WTC11 (cell line): ENCODE results near the gene FLT4.

Experiments
- CREM ChIP-seq: sonication (generic); formaldehyde crosslinking; IDR thresholded peaks from 2 replicates; pipeline ENCODE4 v1.8.1; 2022; ENCODE audit warnings: mild to moderate bottlenecking, missing genetic modification reagents, moderate library complexity
- CTCF ChIP-seq: fragments of 200-600 bp; IDR thresholded peaks from 2 replicates; pipeline ENCODE4 v1.8.0; 2022; ENCODE audit warnings: antibody characterized with exemption
- ETV6 ChIP-seq: sonication (generic); formaldehyde crosslinking; IDR thresholded peaks from 2 replicates; pipeline ENCODE4 v1.8.1; 2022; ENCODE audit warnings: mild to moderate bottlenecking, missing genetic modification reagents
- FOXP1 ChIP-seq: sonication (generic); formaldehyde crosslinking; IDR thresholded peaks from 2 replicates; pipeline ENCODE4 v1.8.0; 2022; ENCODE audit warnings: missing genetic modification reagents, mild to moderate bottlenecking, moderate library complexity, borderline replicate concordance
- FOXP4 ChIP-seq: sonication (generic); formaldehyde crosslinking; IDR thresholded peaks from 2 replicates; pipeline ENCODE4 v1.8.0; 2022; ENCODE audit warnings: mild to moderate bottlenecking, missing genetic modification reagents
- NFYB ChIP-seq: sonication (generic); formaldehyde crosslinking; conservative IDR thresholded peaks from 2 replicates; pipeline ENCODE4 v1.8.0; 2022; ENCODE audit warnings: low read depth, missing genetic modification reagents
- RELA ChIP-seq: sonication (generic); formaldehyde crosslinking; IDR thresholded peaks from 2 replicates; pipeline ENCODE4 v1.8.1; 2022; ENCODE audit warnings: missing genetic modification reagents, mild to moderate bottlenecking, borderline replicate concordance
- SP1 ChIP-seq: sonication (generic); formaldehyde crosslinking; conservative IDR thresholded peaks from 2 replicates; pipeline ENCODE4 v1.8.1; 2022; ENCODE audit warnings: missing genetic modification reagents
- TP53 ChIP-seq: sonication (generic); formaldehyde crosslinking; IDR thresholded peaks from 2 replicates; pipeline ENCODE4 v1.8.1; 2023; ENCODE audit warnings: mild to moderate bottlenecking, missing genetic modification reagents

GRCh38 chr5:180568914-180569313 lies 80.5 kb downstream of the FLT4 start:
- TF ChIP-seq ETV6 (CRISPR knock-in tag) (no peak), FOXP4 (CRISPR knock-in tag) (no peak), CTCF (no peak), RELA (CRISPR knock-in tag) (no peak), TP53 (no peak), CREM (CRISPR knock-in tag) (no peak), SP1 (CRISPR knock-in tag) (no peak), FOXP1 (no peak), NFYB (no peak)
